Ovary (tissue), 3 donors: Measurements from ENCODE around the gene ARHGEF33.

Experiments used
- POLR2A ChIP-seq: fragments of 450-650 bp; IDR thresholded peaks from one replicate; pipeline ENCODE4 v1.6.1; 2017; ENCODE audit warnings: antibody characterized with exemption, mild to moderate bottlenecking, moderate library complexity
- TF ChIP-seq, protein P1 (sequence below), 3 donors: fragments of 450-650 bp in 2 of 3; fragments of 200-600 bp in 1 of 3; IDR thresholded peaks; one replicate each; pipeline versions ENCODE4 v1.5.1 to v1.8.0; 2016 to 2022; ENCODE audit warnings: antibody characterized with exemption in 3 of 3, mild to moderate bottlenecking in 1 of 3
- donor health status: DM: no; HTN: no; CAD: no.

DNA sequence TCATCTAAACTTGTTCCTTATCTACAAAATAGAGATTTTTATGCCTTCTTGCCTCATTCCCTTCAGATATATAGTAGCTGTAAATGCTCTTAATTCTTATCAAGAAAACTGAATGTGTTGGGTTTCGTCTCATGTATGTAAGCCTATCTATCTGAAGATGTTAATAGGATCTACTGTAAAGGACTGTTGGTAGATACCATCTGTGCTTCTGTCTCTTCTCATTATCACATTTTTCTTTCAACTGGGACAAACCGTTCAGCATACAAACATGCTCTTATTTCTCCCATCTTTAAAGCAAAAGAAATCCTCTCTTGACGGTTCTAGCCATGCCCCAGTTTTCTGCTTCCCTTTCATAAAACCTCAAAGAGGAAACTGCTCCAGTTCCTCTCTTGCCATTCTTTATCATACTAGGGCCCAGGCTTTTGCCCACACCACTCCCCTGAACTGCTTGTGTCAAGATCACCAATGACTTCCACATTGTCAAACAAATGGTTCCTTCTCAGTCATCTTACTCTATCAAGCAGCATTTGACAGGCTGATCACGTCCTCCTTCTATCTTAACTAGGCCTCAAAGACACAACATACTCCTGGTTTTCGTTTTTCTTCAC, 88.7 kb downstream of the ARHGEF33 start:
- TF ChIP-seq, protein P1, sequence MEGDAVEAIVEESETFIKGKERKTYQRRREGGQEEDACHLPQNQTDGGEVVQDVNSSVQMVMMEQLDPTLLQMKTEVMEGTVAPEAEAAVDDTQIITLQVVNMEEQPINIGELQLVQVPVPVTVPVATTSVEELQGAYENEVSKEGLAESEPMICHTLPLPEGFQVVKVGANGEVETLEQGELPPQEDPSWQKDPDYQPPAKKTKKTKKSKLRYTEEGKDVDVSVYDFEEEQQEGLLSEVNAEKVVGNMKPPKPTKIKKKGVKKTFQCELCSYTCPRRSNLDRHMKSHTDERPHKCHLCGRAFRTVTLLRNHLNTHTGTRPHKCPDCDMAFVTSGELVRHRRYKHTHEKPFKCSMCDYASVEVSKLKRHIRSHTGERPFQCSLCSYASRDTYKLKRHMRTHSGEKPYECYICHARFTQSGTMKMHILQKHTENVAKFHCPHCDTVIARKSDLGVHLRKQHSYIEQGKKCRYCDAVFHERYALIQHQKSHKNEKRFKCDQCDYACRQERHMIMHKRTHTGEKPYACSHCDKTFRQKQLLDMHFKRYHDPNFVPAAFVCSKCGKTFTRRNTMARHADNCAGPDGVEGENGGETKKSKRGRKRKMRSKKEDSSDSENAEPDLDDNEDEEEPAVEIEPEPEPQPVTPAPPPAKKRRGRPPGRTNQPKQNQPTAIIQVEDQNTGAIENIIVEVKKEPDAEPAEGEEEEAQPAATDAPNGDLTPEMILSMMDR (IDR thresholded peaks at IDR 0.05) = no peak
- no peak for TF ChIP-seq POLR2A
